ENCODE measurements around the gene CTNND2. TPM values are rescaled to one million over a fixed set of nuclear protein-coding genes. Genes with fewer than 3 reads are reported as not detected.

The CTNND2 gene
- total RNA-seq, 1 experiment from 2014 or later, result not detected

- peaks cover 42% of the 10 kb centered on the region for H3K27me3 Mint-ChIP-seq (ENCODE audit: insufficient read depth, unreplicated experiment)
Measured at GRCh38 chr5:10946050-10946449, 958.2 kb downstream of the CTNND2 start.

GRCh38 chr5:10941900-10942299, 962.3 kb downstream of the CTNND2 start:
- Mint-ChIP-seq H3K9me3 (ENCODE audit: unreplicated experiment) (peaks cover 8% of the 10 kb centered on the region), H3K27ac (ENCODE audit: low read depth, unreplicated experiment) (no peak overlapping the region), H3K4me1 (ENCODE audit: insufficient read depth, unreplicated experiment) (no peaks in the 10 kb centered on the region), H3K36me3 (ENCODE audit: insufficient read depth, unreplicated experiment) (no peaks in the 10 kb centered on the region), H3K4me3 (ENCODE audit: unreplicated experiment) (no peak overlapping the region), H3K27me3 (ENCODE audit: insufficient read depth, unreplicated experiment) (peaks cover 42% of the 10 kb centered on the region)
- TF ChIP-seq CTCF (IDR thresholded peaks at IDR 0.05; ENCODE audit: unreplicated experiment), result no peak
- ChIA-PET CTCF (interaction anchor here (0.6 to 0.7 kb wide), 2 partner anchors 44 to 171 kb away, joined by 3 to 4 read pairs; no protein-coding TSS in a partner anchor), POLR2A (no interaction called here)
- no peak for DNase-seq (ENCODE audit: unreplicated experiment)
- no TSS peak for BruUV-seq (replicated peaks)
- intact Hi-C loops (cut with micrococcal nuclease), result no loop called here

More at GRCh38 chr5:10946050-10946449, 958.2 kb downstream of the CTNND2 start:
- H3K4me3 Mint-ChIP-seq (ENCODE audit: unreplicated experiment), result no peak overlapping the region
- BruUV-seq (replicated peaks), result no TSS peak
- H3K36me3 Mint-ChIP-seq (ENCODE audit: insufficient read depth, unreplicated experiment), result no peaks in the 10 kb centered on the region
- H3K9me3 Mint-ChIP-seq (ENCODE audit: unreplicated experiment), result peaks cover 8% of the 10 kb centered on the region
- H3K27ac Mint-ChIP-seq (ENCODE audit: low read depth, unreplicated experiment), result no peak overlapping the region
- no peaks in the 10 kb centered on the region for H3K4me1 Mint-ChIP-seq (ENCODE audit: insufficient read depth, unreplicated experiment)
- ChIA-PET POLR2A (no interaction called here), CTCF (interaction anchor here (0.5 kb wide), 1 partner anchor 243 kb away, joined by 3 read pairs; no protein-coding TSS in a partner anchor)
- intact Hi-C loops (cut with micrococcal nuclease), result no loop called here
- no peak for TF ChIP-seq CTCF (IDR thresholded peaks at IDR 0.05; ENCODE audit: unreplicated experiment)
- no peak for DNase-seq (ENCODE audit: unreplicated experiment)

GRCh38 chr5:10936081-10936855, 968.0 kb downstream of the CTNND2 start:
- no peak overlapping the region for H3K4me3 Mint-ChIP-seq (ENCODE audit: unreplicated experiment)
- H3K4me1 Mint-ChIP-seq (ENCODE audit: insufficient read depth, unreplicated experiment), result peaks cover 3% of the 10 kb centered on the region
- no peak overlapping the region for H3K27ac Mint-ChIP-seq (ENCODE audit: low read depth, unreplicated experiment)
- H3K36me3 Mint-ChIP-seq (ENCODE audit: insufficient read depth, unreplicated experiment), result no peaks in the 10 kb centered on the region
- TF ChIP-seq CTCF (IDR thresholded peaks at IDR 0.05; ENCODE audit: unreplicated experiment), result no peak
- no TSS peak for BruUV-seq (replicated peaks)
- CTCF ChIA-PET, result no interaction called here
- H3K27me3 Mint-ChIP-seq (ENCODE audit: insufficient read depth, unreplicated experiment), result no peaks in the 10 kb centered on the region
- POLR2A ChIA-PET, result no interaction called here
- intact Hi-C loops (cut with micrococcal nuclease), result no loop called here
- DNase-seq (ENCODE audit: unreplicated experiment), result no peak
- H3K9me3 Mint-ChIP-seq (ENCODE audit: unreplicated experiment), result no peaks in the 10 kb centered on the region

GRCh38 chr5:10935536-10935935, 968.7 kb downstream of the CTNND2 start:
- ChIA-PET CTCF (no interaction called here), POLR2A (no interaction called here)
- no peak for TF ChIP-seq CTCF (IDR thresholded peaks at IDR 0.05; ENCODE audit: unreplicated experiment)
- no TSS peak for BruUV-seq (replicated peaks)
- Mint-ChIP-seq H3K27me3 (ENCODE audit: insufficient read depth, unreplicated experiment) (no peaks in the 10 kb centered on the region), H3K9me3 (ENCODE audit: unreplicated experiment) (peaks cover 2% of the 10 kb centered on the region), H3K36me3 (ENCODE audit: insufficient read depth, unreplicated experiment) (no peaks in the 10 kb centered on the region), H3K4me3 (ENCODE audit: unreplicated experiment) (no peak overlapping the region), H3K27ac (ENCODE audit: low read depth, unreplicated experiment) (no peak overlapping the region), H3K4me1 (ENCODE audit: insufficient read depth, unreplicated experiment) (peaks cover 3% of the 10 kb centered on the region)
- intact Hi-C loops (cut with micrococcal nuclease), result no loop called here
- no peak for DNase-seq (ENCODE audit: unreplicated experiment)

Data from MCF 10A (cell line).